Measurements from ENCODE around the gene NRP2. TPM values are rescaled to one million over a fixed set of nuclear protein-coding genes. Genes with fewer than 3 reads are reported as not detected.

Gene NRP2
- polyA plus RNA-seq, 2 of the 4 experiments (the other 2 are of a cell fraction): 144 to 159 TPM

DNA sequence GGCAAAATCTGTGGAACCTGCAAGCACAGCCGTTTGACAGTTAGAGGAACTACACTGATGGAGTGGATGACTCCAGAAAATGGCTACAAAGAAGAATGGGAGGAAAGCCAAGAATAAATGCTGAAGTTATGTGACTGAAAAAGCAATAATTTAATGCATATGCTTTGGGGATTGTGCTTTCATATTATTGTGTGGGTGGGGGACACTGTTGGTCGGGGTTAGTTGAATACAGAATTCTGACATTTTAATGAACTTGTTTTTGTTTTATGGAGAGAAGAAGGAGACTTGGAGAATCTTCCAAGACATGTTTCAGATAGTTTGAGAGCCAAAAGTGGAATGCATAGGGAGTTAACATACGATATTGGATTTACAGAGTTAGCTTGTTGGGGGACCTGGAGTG, 68.5 kb downstream of the NRP2 start:
- ATAC-seq (no peak), FAIRE-seq (no peak), DNase-seq (ENCODE audit: low read depth in 1 of 2, low spot score in 1 of 2) (no peak)
- WGBS (ENCODE audit: missing lambda C conversion rate): 83% methylated on average over 3 of the region's 3 CpGs
- Histone ChIP-seq H3K4me2 (peak overlapping the region; percentile 33), H3K9me3 (no peaks in the 10 kb centered on the region), H3K27ac (peak overlapping the region; percentile 87 to 94), H3K4me1 (peaks cover 100% of the 10 kb centered on the region), H3K4me3 (no peak overlapping the region)
- TF ChIP-seq, protein P1, sequence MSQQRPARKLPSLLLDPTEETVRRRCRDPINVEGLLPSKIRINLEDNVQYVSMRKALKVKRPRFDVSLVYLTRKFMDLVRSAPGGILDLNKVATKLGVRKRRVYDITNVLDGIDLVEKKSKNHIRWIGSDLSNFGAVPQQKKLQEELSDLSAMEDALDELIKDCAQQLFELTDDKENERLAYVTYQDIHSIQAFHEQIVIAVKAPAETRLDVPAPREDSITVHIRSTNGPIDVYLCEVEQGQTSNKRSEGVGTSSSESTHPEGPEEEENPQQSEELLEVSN (IDR thresholded peaks at IDR 0.05; ENCODE audit: borderline replicate concordance, low read depth): no peak
- TF ChIP-seq NFE2L2 (conservative IDR thresholded peaks at IDR 0.05; ENCODE audit: low read length): no peak
- no peak for TF ChIP-seq MAFK (IDR thresholded peaks at IDR 0.05; ENCODE audit: partially characterized antibody)
- TF ChIP-seq GATA3 (IDR thresholded peaks at IDR 0.05; ENCODE audit: borderline replicate concordance): no peak
- TF ChIP-seq POLR2A (IDR thresholded peaks at IDR 0.05; ENCODE audit: low read length): no peak
- no peak for TF ChIP-seq HOXB5 (CRISPR knock-in tag; IDR thresholded peaks at IDR 0.05)
- TF ChIP-seq BHLHE40 (IDR thresholded peaks at IDR 0.05; ENCODE audit: low read depth, low read length): no peak
- no peak for TF ChIP-seq RCOR1 (IDR thresholded peaks at IDR 0.05; ENCODE audit: low read depth, low read length)
- no peak for TF ChIP-seq RFX5 (IDR thresholded peaks at IDR 0.05)
- TF ChIP-seq, protein P2, sequence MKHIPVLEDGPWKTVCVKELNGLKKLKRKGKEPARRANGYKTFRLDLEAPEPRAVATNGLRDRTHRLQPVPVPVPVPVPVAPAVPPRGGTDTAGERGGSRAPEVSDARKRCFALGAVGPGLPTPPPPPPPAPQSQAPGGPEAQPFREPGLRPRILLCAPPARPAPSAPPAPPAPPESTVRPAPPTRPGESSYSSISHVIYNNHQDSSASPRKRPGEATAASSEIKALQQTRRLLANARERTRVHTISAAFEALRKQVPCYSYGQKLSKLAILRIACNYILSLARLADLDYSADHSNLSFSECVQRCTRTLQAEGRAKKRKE (CRISPR knock-in tag; IDR thresholded peaks at IDR 0.05; ENCODE audit: low read depth): no peak
- TF ChIP-seq ZFP36 (IDR thresholded peaks at IDR 0.05; ENCODE audit: borderline replicate concordance, partially characterized antibody): no peak
- POLR2A ChIA-PET: no interaction called here
- CTCF ChIA-PET: no interaction called here

DNA sequence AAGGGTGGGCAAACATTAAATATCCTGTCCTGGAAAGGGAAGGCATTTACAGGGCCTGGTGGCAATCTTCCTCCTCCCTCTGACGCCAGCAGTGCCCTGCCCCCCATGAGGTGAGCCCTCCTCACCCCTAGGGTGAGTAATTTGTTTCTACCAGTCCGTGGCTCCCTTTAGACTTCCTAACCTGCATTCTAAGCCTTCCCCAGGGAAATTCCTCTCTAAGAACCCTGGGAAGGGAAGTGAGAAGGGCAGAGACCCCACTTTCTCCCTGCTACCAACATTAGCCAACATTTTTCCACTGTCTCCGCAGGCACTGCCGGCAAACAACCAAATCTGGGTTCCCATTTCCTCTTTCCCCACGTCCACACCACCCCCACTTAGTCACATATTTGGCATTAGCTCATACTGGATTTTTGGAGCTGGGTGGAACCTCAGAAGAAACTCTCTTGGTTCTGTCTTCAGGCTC, 69.3 kb downstream of the NRP2 start:
- TF ChIP-seq CHD2 (IDR thresholded peaks at IDR 0.05; ENCODE audit: low read length, partially characterized antibody): peak; percentile 8
- no peak for TF ChIP-seq POLR2A (IDR thresholded peaks at IDR 0.05; ENCODE audit: low read length)
- peak in 1 of 2 experiments; percentile 42; a peak in 1 of 5 replicates for TF ChIP-seq EP300 (IDR thresholded peaks at IDR 0.05)
- no peak for TF ChIP-seq RAD21 (conservative IDR thresholded peaks at IDR 0.05 in 1 of 2, IDR thresholded peaks at IDR 0.05 in 1 of 2)
- no peak for TF ChIP-seq FOSL2 (IDR thresholded peaks at IDR 0.05)
- TF ChIP-seq FOSL2 (CRISPR knock-in tag; IDR thresholded peaks at IDR 0.05): peak; percentile 18; the same call in 1 of the 2 replicates
- TF ChIP-seq EHF (CRISPR knock-in tag; IDR thresholded peaks at IDR 0.05): no peak
- no peak for TF ChIP-seq HEYL (CRISPR knock-in tag; IDR thresholded peaks at IDR 0.05)
- no peak for TF ChIP-seq SREBF2 (IDR thresholded peaks at IDR 0.05)
- TF ChIP-seq TFCP2L1 (CRISPR knock-in tag; IDR thresholded peaks at IDR 0.05): no peak
- TF ChIP-seq, protein P3, sequence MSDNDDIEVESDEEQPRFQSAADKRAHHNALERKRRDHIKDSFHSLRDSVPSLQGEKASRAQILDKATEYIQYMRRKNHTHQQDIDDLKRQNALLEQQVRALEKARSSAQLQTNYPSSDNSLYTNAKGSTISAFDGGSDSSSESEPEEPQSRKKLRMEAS (IDR thresholded peaks at IDR 0.05): peak; percentile 52; the same call in 1 of the 2 replicates
- peak in 1 of 2 experiments; percentile 54; a peak in 1 of 5 replicates for TF ChIP-seq JUN (IDR thresholded peaks at IDR 0.05)
- TF ChIP-seq, protein P4, sequence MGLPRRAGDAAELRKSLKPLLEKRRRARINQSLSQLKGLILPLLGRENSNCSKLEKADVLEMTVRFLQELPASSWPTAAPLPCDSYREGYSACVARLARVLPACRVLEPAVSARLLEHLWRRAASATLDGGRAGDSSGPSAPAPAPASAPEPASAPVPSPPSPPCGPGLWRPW (IDR thresholded peaks at IDR 0.05): no peak
- TF ChIP-seq MAFK (IDR thresholded peaks at IDR 0.05; ENCODE audit: partially characterized antibody): no peak
- TF ChIP-seq, protein P2 (CRISPR knock-in tag; IDR thresholded peaks at IDR 0.05; ENCODE audit: low read depth): no peak
- TF ChIP-seq HOXA7 (CRISPR knock-in tag; IDR thresholded peaks at IDR 0.05): no peak
- TF ChIP-seq POLR2AphosphoS2 (conservative IDR thresholded peaks at IDR 0.05; ENCODE audit: low read length): no peak
- peak; percentile 48; the same call in 1 of the 2 replicates for TF ChIP-seq GATA3 (IDR thresholded peaks at IDR 0.05; ENCODE audit: borderline replicate concordance)
- TF ChIP-seq JUNB (IDR thresholded peaks at IDR 0.05): no peak
- TF ChIP-seq MAZ (IDR thresholded peaks at IDR 0.05; ENCODE audit: borderline replicate concordance, low read depth, low read length): no peak
- peak overlapping the region; percentile 33 for H3K4me2 ChIP-seq
- DNase-seq (ENCODE audit: low read depth in 1 of 2, low spot score in 1 of 2) (peak in 1 of 2 experiments; percentile 64), ATAC-seq (peak in 1 of 2 experiments; percentile 12; a peak in 3 of 6 replicates), FAIRE-seq (no peak)
- no peaks in the 10 kb centered on the region for H3K9me3 ChIP-seq
- peak overlapping the region; percentile 87 to 94 for H3K27ac ChIP-seq
- peaks cover 100% of the 10 kb centered on the region for H3K4me1 ChIP-seq
- CTCF ChIA-PET: no interaction called here
- 31% methylated on average over 5 of the region's 5 CpGs for WGBS (ENCODE audit: missing lambda C conversion rate)
- H3K4me3 ChIP-seq: no peak overlapping the region
- POLR2A ChIA-PET: no interaction called here

Measured in A549 (cell line).